Smooth muscle cell of the brain vasculature (primary cell): ENCODE data around the gene L2HGDH.

ENCODE experiments used
- DNase-seq: peaks from one replicate; pipeline ENCODE4 v3.0.0-alpha.2; 2012; ENCODE audit warnings: low read depth, low spot score

L2HGDH gene

GRCh38 chr14:50288146-50288545 is 23.9 kb downstream of the L2HGDH start:
- no peak for DNase-seq

- no peak for DNase-seq
Observed at GRCh38 chr14:50285861-50286260, 26.2 kb downstream of the L2HGDH start.

GRCh38 chr14:50272498-50272897 is 39.5 kb downstream of the L2HGDH start:
- no peak for DNase-seq

GRCh38 chr14:50270932-50271331 is 41.1 kb downstream of the L2HGDH start:
- DNase-seq = no peak

- no peak for DNase-seq
Observed at GRCh38 chr14:50265029-50265428, 47.0 kb downstream of the L2HGDH start.

GRCh38 chr14:50263321-50263720 is 48.7 kb downstream of the L2HGDH start:
- DNase-seq = no peak

- no peak for DNase-seq
Observed at GRCh38 chr14:50262865-50263264, 49.2 kb downstream of the L2HGDH start.

- DNase-seq = peak; percentile 3
Observed at GRCh38 chr14:50260511-50260910, 51.5 kb downstream of the L2HGDH start.

GRCh38 chr14:50260072-50260471 is 52.0 kb downstream of the L2HGDH start:
- DNase-seq = no peak

GRCh38 chr14:50257732-50258131 is 54.3 kb downstream of the L2HGDH start:
- DNase-seq = no peak

- no peak for DNase-seq
Observed at GRCh38 chr14:50254248-50254647, 57.8 kb downstream of the L2HGDH start.

- no peak for DNase-seq
Observed at GRCh38 chr14:50249136-50249775, 62.8 kb downstream of the L2HGDH start.

GRCh38 chr14:50247245-50247644 is 64.8 kb downstream of the L2HGDH start:
- no peak for DNase-seq

- no peak for DNase-seq
Observed at GRCh38 chr14:50242566-50243310, 69.3 kb downstream of the L2HGDH start.

- no peak for DNase-seq
Observed at GRCh38 chr14:50242096-50242495, 69.9 kb downstream of the L2HGDH start.

- no peak for DNase-seq
Observed at GRCh38 chr14:50237427-50237826, 74.6 kb downstream of the L2HGDH start.

- DNase-seq = no peak
Observed at GRCh38 chr14:50233951-50234250, 78.1 kb downstream of the L2HGDH start.

GRCh38 chr14:50233166-50233950 is 78.7 kb downstream of the L2HGDH start:
- DNase-seq = no peak

- DNase-seq = no peak
Observed at GRCh38 chr14:50232276-50232642, 79.8 kb downstream of the L2HGDH start.

- peak; percentile 69 for DNase-seq
Observed at GRCh38 chr14:50231475-50232275, 80.4 kb downstream of the L2HGDH start, which contains the start of gene SOS2. TSS of gene SOS2 (minus strand) at chr14:50231578. CDS start at chr14:50231283, 295 bp downstream.

GRCh38 chr14:50230701-50231474 is 81.1 kb downstream of the L2HGDH start:
- peak; percentile 13 for DNase-seq
